Astrocyte (in vitro differentiated cells and primary cell): Measurements from ENCODE around the gene UFSP1. TPM values are rescaled to one million over a fixed set of nuclear protein-coding genes. Genes with fewer than 3 reads are reported as not detected.
"Not testable (repeated sequence)": the region's sequence is repeated elsewhere in the genome, so short reads cannot be mapped to it uniquely, and the experiment has no call there.

Experiments
- DNase-seq: peaks from one replicate; pipeline ENCODE4 v3.0.0-alpha.2; 2010; ENCODE audit warnings: low read depth
- FAIRE-seq: peaks from 2 replicates; lab custom pipeline; 2011; peaks lifted over from hg19 to GRCh38; lab: Jason Lieb, UNC
- H2AFZ ChIP-seq: 2 replicates; pipeline ENCODE4 v1.6.0; 2012; ENCODE audit warnings: low read depth, low read length, inconsistent platforms
- H3K27ac ChIP-seq: 2 replicates; pipeline ENCODE4 v1.5.1; 2011; ENCODE audit warnings: low read depth, low read length, inconsistent platforms
- H3K27me3 ChIP-seq: 2 replicates; pipeline ENCODE4 v1.6.0; 2011; ENCODE audit warnings: low read length, inconsistent platforms; ENCODE audit not compliant: insufficient read depth
- H3K36me3 ChIP-seq: 2 replicates; pipeline ENCODE4 v1.5.1; 2011; ENCODE audit warnings: low read length, inconsistent platforms; ENCODE audit not compliant: insufficient read depth
- H3K4me1 ChIP-seq: 2 replicates; pipeline ENCODE4 v1.5.1; 2011; ENCODE audit warnings: low read length, inconsistent platforms; ENCODE audit not compliant: insufficient read depth
- H3K4me2 ChIP-seq: 2 replicates; pipeline ENCODE4 v1.6.0; 2012; ENCODE audit warnings: low read length, inconsistent platforms
- H3K4me3 ChIP-seq: 2 replicates; pipeline ENCODE4 v1.5.1; 2011; ENCODE audit warnings: low read depth, mild to moderate bottlenecking, low read length, inconsistent platforms; ENCODE audit not compliant: insufficient read depth
- H3K79me2 ChIP-seq: 2 replicates; pipeline ENCODE4 v1.6.0; 2012; ENCODE audit warnings: mild to moderate bottlenecking, low read length, inconsistent platforms; ENCODE audit not compliant: insufficient read depth
- H3K9ac ChIP-seq: 2 replicates; pipeline ENCODE4 v1.6.0; 2012; ENCODE audit warnings: mild to moderate bottlenecking, low read length, inconsistent platforms
- H3K9me3 ChIP-seq: 2 replicates; pipeline ENCODE4 v1.5.1; 2012; ENCODE audit warnings: low read depth, mild to moderate bottlenecking, low read length, inconsistent platforms; ENCODE audit not compliant: insufficient read depth
- H4K20me1 ChIP-seq: 2 replicates; pipeline ENCODE4 v1.6.0; 2012; ENCODE audit warnings: low read length, inconsistent platforms; ENCODE audit not compliant: insufficient read depth
- H3K27ac Mint-ChIP-seq: one replicate; pipeline ENCODE4 v1.8.0; 2021; ENCODE audit warnings: mild to moderate bottlenecking, mixed read lengths; ENCODE audit not compliant: unreplicated experiment
- H3K27me3 Mint-ChIP-seq: one replicate; pipeline ENCODE4 v1.8.0; 2021; ENCODE audit warnings: low read depth, mixed read lengths; ENCODE audit not compliant: unreplicated experiment
- H3K36me3 Mint-ChIP-seq: one replicate; pipeline ENCODE4 v1.8.0; 2021; ENCODE audit warnings: low read depth, mixed read lengths; ENCODE audit not compliant: unreplicated experiment
- H3K4me1 Mint-ChIP-seq: one replicate; pipeline ENCODE4 v1.8.0; 2021; ENCODE audit warnings: low read depth, mixed read lengths; ENCODE audit not compliant: unreplicated experiment
- H3K4me3 Mint-ChIP-seq: one replicate; pipeline ENCODE4 v1.8.0; 2021; ENCODE audit warnings: mild to moderate bottlenecking, moderate library complexity, mixed read lengths; ENCODE audit not compliant: unreplicated experiment
- H3K9me3 Mint-ChIP-seq: one replicate; pipeline ENCODE4 v1.8.0; 2021; ENCODE audit warnings: mild to moderate bottlenecking, mixed read lengths; ENCODE audit not compliant: unreplicated experiment
- EZH2 ChIP-seq: IDR thresholded peaks from 2 replicates; pipeline ENCODE4 v1.6.1; 2012; ENCODE audit warnings: mild to moderate bottlenecking, low read length, inconsistent platforms; ENCODE audit not compliant: insufficient read depth
- total RNA-seq: library from RNA; stranded (reverse); gene quantifications from 2 replicates; pipeline ENCODE4 v1.2.1, GENCODE V29; 2021
- TF ChIP-seq, protein P1 (sequence below): IDR thresholded peaks from 2 replicates; pipeline ENCODE4 v1.5.1; 2011; ENCODE audit warnings: low read depth, mild to moderate bottlenecking, inconsistent platforms, low read length, moderate library complexity; ENCODE audit not compliant: insufficient read depth

The UFSP1 gene
- total RNA-seq, 1 donor from 2014 or later = 2.7 TPM

DNA sequence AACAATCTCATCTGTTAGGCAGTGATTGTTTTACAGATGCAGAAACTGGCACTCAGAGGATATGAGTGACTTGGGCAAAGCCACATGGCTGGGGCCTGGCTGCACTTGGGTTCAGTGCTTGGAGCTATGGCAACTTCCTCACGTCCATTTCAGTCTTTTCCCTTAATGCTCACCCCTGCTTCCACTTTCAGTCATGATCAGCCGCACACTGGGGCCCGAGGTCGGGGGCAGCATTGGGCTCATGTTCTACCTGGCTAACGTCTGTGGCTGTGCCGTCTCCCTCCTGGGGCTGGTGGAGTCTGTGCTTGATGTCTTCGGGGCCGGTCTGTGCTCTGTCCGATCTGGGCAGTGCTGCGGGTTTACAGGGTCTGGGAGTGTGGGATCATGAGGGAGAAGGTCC is 34.0 kb downstream of the UFSP1 start:
- Histone ChIP-seq H3K36me3 (peaks cover 2% of the 10 kb centered on the region), H3K9me3 (no peaks in the 10 kb centered on the region), H3K4me1 (peaks cover 11% of the 10 kb centered on the region), H4K20me1 (peaks cover 20% of the 10 kb centered on the region), H3K79me2 (peaks cover 16% of the 10 kb centered on the region), H3K9ac (no peak overlapping the region), H2AFZ (no peak overlapping the region), H3K27me3 (no peaks in the 10 kb centered on the region), H3K4me3 (no peak overlapping the region), H3K27ac (no peak overlapping the region), H3K4me2 (no peak overlapping the region)
- DNase-seq = no peak
- Mint-ChIP-seq H3K4me1 (peaks cover 6% of the 10 kb centered on the region), H3K4me3 (no peak overlapping the region), H3K27ac (no peak overlapping the region), H3K27me3 (no peaks in the 10 kb centered on the region), H3K9me3 (no peaks in the 10 kb centered on the region), H3K36me3 (peaks cover 8% of the 10 kb centered on the region)
- TF ChIP-seq, protein P1, sequence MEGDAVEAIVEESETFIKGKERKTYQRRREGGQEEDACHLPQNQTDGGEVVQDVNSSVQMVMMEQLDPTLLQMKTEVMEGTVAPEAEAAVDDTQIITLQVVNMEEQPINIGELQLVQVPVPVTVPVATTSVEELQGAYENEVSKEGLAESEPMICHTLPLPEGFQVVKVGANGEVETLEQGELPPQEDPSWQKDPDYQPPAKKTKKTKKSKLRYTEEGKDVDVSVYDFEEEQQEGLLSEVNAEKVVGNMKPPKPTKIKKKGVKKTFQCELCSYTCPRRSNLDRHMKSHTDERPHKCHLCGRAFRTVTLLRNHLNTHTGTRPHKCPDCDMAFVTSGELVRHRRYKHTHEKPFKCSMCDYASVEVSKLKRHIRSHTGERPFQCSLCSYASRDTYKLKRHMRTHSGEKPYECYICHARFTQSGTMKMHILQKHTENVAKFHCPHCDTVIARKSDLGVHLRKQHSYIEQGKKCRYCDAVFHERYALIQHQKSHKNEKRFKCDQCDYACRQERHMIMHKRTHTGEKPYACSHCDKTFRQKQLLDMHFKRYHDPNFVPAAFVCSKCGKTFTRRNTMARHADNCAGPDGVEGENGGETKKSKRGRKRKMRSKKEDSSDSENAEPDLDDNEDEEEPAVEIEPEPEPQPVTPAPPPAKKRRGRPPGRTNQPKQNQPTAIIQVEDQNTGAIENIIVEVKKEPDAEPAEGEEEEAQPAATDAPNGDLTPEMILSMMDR = no peak
- TF ChIP-seq EZH2 = no peak
- no peak for FAIRE-seq

DNA sequence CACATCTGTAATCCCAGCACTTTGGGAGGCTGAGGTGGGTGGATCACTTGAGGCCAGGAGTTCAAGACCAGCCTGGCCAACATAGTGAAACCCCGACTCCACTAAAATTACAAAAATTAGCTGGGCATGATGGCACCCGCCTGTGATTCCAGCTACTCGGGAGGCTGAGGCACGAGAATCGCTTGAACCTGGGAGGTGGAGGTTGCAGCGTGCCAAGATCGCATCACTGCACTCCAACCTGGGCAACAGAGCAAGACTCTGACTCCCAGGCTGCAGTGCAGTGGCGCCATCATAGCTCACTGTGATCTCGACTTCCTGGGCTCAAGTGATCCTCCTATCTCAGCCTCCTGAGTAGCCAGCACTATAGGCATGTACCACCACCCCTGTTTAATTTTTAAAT is 34.6 kb downstream of the UFSP1 start:
- H2AFZ ChIP-seq, H3K27ac Mint-ChIP-seq, H3K36me3 ChIP-seq, H3K4me3 Mint-ChIP-seq, H3K36me3 Mint-ChIP-seq, H3K4me3 ChIP-seq, DNase-seq, H3K27me3 ChIP-seq, H3K9me3 Mint-ChIP-seq, H3K4me1 Mint-ChIP-seq, H3K27me3 Mint-ChIP-seq, H3K4me2 ChIP-seq, H3K9me3 ChIP-seq, H3K9ac ChIP-seq, FAIRE-seq, H3K27ac ChIP-seq: not testable (repeated sequence)
- peaks cover 20% of the 10 kb centered on the region for H4K20me1 ChIP-seq
- H3K79me2 ChIP-seq = peaks cover 16% of the 10 kb centered on the region
- H3K4me1 ChIP-seq = peaks cover 11% of the 10 kb centered on the region

DNA sequence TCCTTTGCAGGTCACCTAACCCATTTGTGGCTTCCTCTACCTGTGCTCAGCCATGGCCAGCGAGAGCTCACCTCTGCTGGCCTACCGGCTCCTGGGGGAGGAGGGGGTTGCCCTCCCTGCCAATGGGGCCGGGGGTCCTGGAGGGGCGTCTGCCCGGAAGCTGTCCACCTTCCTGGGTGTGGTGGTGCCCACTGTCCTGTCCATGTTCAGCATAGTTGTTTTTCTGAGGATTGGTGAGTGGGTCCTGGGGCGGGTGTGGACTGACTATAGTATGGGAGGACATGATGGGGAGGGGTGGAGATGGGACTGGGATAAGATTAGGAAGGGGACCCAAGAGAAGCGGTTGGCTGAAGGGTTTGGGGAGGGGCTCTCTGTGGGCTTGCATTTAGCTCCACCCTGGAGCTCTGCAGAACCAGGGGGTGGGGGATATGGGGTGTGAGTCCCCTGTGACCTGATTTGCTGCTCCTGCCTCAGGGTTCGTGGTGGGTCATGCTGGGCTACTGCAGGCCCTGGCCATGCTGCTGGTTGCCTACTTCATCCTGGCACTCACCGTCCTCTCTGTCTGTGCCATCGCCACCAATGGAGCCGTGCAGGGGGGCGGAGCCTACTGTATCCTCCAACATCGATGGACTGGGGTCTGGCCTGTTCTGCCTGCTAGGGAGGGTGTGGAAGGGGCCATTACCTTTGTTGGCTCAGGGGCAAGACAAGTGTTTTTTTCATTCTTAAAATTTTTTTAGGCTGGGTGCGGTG is 35.2 kb downstream of the UFSP1 start:
- H3K4me1 ChIP-seq = peaks cover 11% of the 10 kb centered on the region
- Mint-ChIP-seq H3K27me3 (no peaks in the 10 kb centered on the region), H3K4me1 (peaks cover 6% of the 10 kb centered on the region), H3K36me3 (no peaks in the 10 kb centered on the region), H3K4me3 (peak overlapping the region; percentile 60), H3K27ac (no peak overlapping the region), H3K9me3 (no peaks in the 10 kb centered on the region)
- no peak overlapping the region for H3K9ac ChIP-seq
- H3K4me3 ChIP-seq = no peak overlapping the region
- DNase-seq (no peak), FAIRE-seq (no peak)
- no peaks in the 10 kb centered on the region for H3K36me3 ChIP-seq
- no peak overlapping the region for H3K4me2 ChIP-seq
- TF ChIP-seq EZH2 = no peak
- TF ChIP-seq, protein P1 = no peak
- no peaks in the 10 kb centered on the region for H3K9me3 ChIP-seq
- no peaks in the 10 kb centered on the region for H3K27me3 ChIP-seq
- H3K27ac ChIP-seq = no peak overlapping the region
- no peak overlapping the region for H2AFZ ChIP-seq
- H4K20me1 ChIP-seq = peaks cover 19% of the 10 kb centered on the region
- H3K79me2 ChIP-seq = peaks cover 16% of the 10 kb centered on the region
